SK-N-SH (cell line): ENCODE results near the gene ZFP36L1.

Experiments
- CHD2 ChIP-seq: fragments of 150-350 bp; IDR thresholded peaks from 2 replicates; pipeline ENCODE4 v1.6.1; 2018; ENCODE audit warnings: low read length; ENCODE audit not compliant: partially characterized antibody
- EP300 ChIP-seq, 2 experiments: IDR thresholded peaks; 2 replicates each; pipeline versions ENCODE4 v1.4.0 to v1.6.1; 2012; ENCODE audit warnings: borderline replicate concordance in 1 of 2, low read depth in 1 of 2, low read length in 1 of 2
- FOXM1 ChIP-seq: IDR thresholded peaks from 2 replicates; pipeline ENCODE4 v1.4.0; 2012; ENCODE audit warnings: low read depth, mild to moderate bottlenecking
- GABPA ChIP-seq: IDR thresholded peaks from 2 replicates; pipeline ENCODE4 v1.4.0; 2012; ENCODE audit warnings: low read depth, mild to moderate bottlenecking
- JUND ChIP-seq: IDR thresholded peaks from 2 replicates; pipeline ENCODE4 v1.4.0; 2012
- MXI1 ChIP-seq: IDR thresholded peaks from 2 replicates; pipeline ENCODE4 v1.6.1; 2012; ENCODE audit warnings: mild to moderate bottlenecking, low read depth, low read length, improper control_type of control experiment
- POLR2AphosphoS5 ChIP-seq: IDR thresholded peaks from 2 replicates; pipeline ENCODE4 v1.6.1; 2012; ENCODE audit warnings: low read depth, low read length
- RAD21 ChIP-seq: IDR thresholded peaks from 2 replicates; pipeline ENCODE4 v1.6.1; 2012; ENCODE audit warnings: mild to moderate bottlenecking, low read length
- RCOR1 ChIP-seq: fragments of 150-350 bp; IDR thresholded peaks from 2 replicates; pipeline ENCODE4 v1.6.1; 2017; ENCODE audit warnings: antibody characterized with exemption, low read length
- RFX5 ChIP-seq: IDR thresholded peaks from 2 replicates; pipeline ENCODE4 v1.6.1; 2012; ENCODE audit warnings: mild to moderate bottlenecking, improper control_type of control experiment, low read length
- TAF1 ChIP-seq: IDR thresholded peaks from 2 replicates; pipeline ENCODE4 v1.6.1; 2012; ENCODE audit warnings: low read depth, mild to moderate bottlenecking, low read length, moderate library complexity, borderline replicate concordance
- YY1 ChIP-seq: IDR thresholded peaks from 2 replicates; pipeline ENCODE4 v1.4.0; 2012; ENCODE audit warnings: low read depth, mild to moderate bottlenecking
- TF ChIP-seq, protein P1 (sequence below): fragments of 200-600 bp; sonication (generic); IDR thresholded peaks from 2 replicates; pipeline ENCODE4 v1.6.1; 2017; ENCODE audit warnings: antibody characterized with exemption, mild to moderate bottlenecking, moderate library complexity
- TF ChIP-seq, protein P2 (sequence below): IDR thresholded peaks from 2 replicates; pipeline ENCODE4 v1.4.0; 2012; ENCODE audit warnings: low read depth

DNA sequence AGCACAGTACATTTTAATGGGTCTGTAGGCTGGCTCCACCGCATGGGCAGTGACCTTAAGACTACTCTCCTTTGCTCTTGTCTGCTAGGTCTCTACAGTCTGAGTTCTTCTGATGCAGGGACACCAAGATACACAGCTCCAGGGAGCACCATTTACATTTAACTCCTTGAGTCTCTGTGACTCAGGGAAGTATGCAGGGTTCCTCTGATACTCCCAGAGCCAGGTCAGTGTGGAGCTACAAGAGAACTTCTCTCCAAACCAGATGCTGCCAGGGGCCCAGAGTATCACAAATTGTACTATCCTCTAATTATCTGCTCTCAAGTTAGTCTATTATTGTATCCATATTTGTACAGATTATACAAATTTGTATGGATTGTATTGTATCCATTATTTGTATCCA is 15.2 kb downstream of the ZFP36L1 start:
- TF ChIP-seq, protein P1, sequence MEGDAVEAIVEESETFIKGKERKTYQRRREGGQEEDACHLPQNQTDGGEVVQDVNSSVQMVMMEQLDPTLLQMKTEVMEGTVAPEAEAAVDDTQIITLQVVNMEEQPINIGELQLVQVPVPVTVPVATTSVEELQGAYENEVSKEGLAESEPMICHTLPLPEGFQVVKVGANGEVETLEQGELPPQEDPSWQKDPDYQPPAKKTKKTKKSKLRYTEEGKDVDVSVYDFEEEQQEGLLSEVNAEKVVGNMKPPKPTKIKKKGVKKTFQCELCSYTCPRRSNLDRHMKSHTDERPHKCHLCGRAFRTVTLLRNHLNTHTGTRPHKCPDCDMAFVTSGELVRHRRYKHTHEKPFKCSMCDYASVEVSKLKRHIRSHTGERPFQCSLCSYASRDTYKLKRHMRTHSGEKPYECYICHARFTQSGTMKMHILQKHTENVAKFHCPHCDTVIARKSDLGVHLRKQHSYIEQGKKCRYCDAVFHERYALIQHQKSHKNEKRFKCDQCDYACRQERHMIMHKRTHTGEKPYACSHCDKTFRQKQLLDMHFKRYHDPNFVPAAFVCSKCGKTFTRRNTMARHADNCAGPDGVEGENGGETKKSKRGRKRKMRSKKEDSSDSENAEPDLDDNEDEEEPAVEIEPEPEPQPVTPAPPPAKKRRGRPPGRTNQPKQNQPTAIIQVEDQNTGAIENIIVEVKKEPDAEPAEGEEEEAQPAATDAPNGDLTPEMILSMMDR: no peak
- TF ChIP-seq TAF1 (no peak), RCOR1 (no peak), GABPA (no peak), MXI1 (no peak), YY1 (no peak), EP300 (IDR thresholded peaks at IDR 0.05; ENCODE audit: borderline replicate concordance in 1 of 2, low read depth in 1 of 2, low read length in 1 of 2) (no peak), JUND (no peak), POLR2AphosphoS5 (no peak), FOXM1 (no peak), RFX5 (no peak), RAD21 (no peak), CHD2 (no peak)
- TF ChIP-seq, protein P2, sequence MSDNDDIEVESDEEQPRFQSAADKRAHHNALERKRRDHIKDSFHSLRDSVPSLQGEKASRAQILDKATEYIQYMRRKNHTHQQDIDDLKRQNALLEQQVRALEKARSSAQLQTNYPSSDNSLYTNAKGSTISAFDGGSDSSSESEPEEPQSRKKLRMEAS: no peak
